ENCODE results near the gene TNRC6C.

GRCh38 chr17:78103311-78103710, 144.8 kb downstream of the TNRC6C start:
- TF ChIP-seq POLR2A (IDR thresholded peaks at IDR 0.05) (no peak), CTCF (IDR thresholded peaks at IDR 0.05) (no peak)
